GM23338 (cell line): Measurements from ENCODE around the gene PSEN2. TPM values are rescaled to one million over a fixed set of nuclear protein-coding genes. Genes with fewer than 3 reads are reported as not detected.

ENCODE experiments used
- ATAC-seq: fragments of 200-7000 bp; cut with Tn5 transposase; 3 replicates; pipeline ENCODE4 v1.9.1; 2020
- DNase-seq: peaks from one replicate; pipeline ENCODE4 v3.0.0-alpha.2; 2015; ENCODE audit warnings: low spot score
- H2AFZ ChIP-seq: fragments of 200-600 bp; sonication (generic); 2 replicates; pipeline ENCODE4 v1.8.0; 2016; ENCODE audit warnings: antibody characterized with exemption, mild to moderate bottlenecking, moderate library complexity
- H3F3A ChIP-seq: fragments of 200-600 bp; sonication (generic); replicated peaks from 2 replicates; pipeline ENCODE4 v1.8.0; 2017; ENCODE audit warnings: antibody characterized with exemption, mixed run types, low read depth
- H3K27ac ChIP-seq: fragments of 200-600 bp; sonication (generic); 2 replicates; pipeline ENCODE4 v1.6.1; 2016; ENCODE audit warnings: low read depth
- H3K27me3 ChIP-seq: fragments of 200-600 bp; sonication (generic); 2 replicates; pipeline ENCODE4 v1.8.0; 2016; ENCODE audit warnings: mild to moderate bottlenecking, mixed run types, moderate library complexity; ENCODE audit not compliant: insufficient read depth
- H3K36me3 ChIP-seq: fragments of 200-600 bp; sonication (generic); 2 replicates; pipeline ENCODE4 v1.8.0; 2016; ENCODE audit warnings: mild to moderate bottlenecking; ENCODE audit not compliant: insufficient read depth
- H3K4me1 ChIP-seq: fragments of 200-600 bp; sonication (generic); 2 replicates; pipeline ENCODE4 v1.8.0; 2016; ENCODE audit warnings: mild to moderate bottlenecking, moderate library complexity; ENCODE audit not compliant: insufficient read depth
- H3K4me2 ChIP-seq: fragments of 200-600 bp; sonication (generic); 2 replicates; pipeline ENCODE4 v1.7.1; 2017; ENCODE audit warnings: mixed run types
- H3K4me3 ChIP-seq: fragments of 200-600 bp; sonication (generic); 2 replicates; pipeline ENCODE4 v1.6.1; 2016; ENCODE audit warnings: mixed run types
- H3K79me2 ChIP-seq: fragments of 200-600 bp; sonication (generic); replicated peaks from 2 replicates; pipeline ENCODE4 v1.8.0; 2017; ENCODE audit warnings: mild to moderate bottlenecking; ENCODE audit not compliant: insufficient read depth
- H3K9me2 ChIP-seq: fragments of 200-600 bp; sonication (generic); 2 replicates; pipeline ENCODE4 v1.8.0; 2017; ENCODE audit not compliant: insufficient read depth
- H4K20me1 ChIP-seq: fragments of 200-600 bp; sonication (generic); replicated peaks from 2 replicates; pipeline ENCODE4 v1.8.0; 2017; ENCODE audit warnings: mild to moderate bottlenecking; ENCODE audit not compliant: insufficient read depth
- H3K27ac Mint-ChIP-seq: 2 replicates; pipeline ENCODE4 v1.8.0; 2020; ENCODE audit warnings: inconsistent platforms, mild to moderate bottlenecking, moderate library complexity, mixed read lengths
- H3K27me3 Mint-ChIP-seq: 3 replicates; pipeline ENCODE4 v1.8.0; 2022; ENCODE audit warnings: low read depth, mild to moderate bottlenecking, moderate library complexity, mixed read lengths, inconsistent platforms; ENCODE audit not compliant: insufficient read depth, poor library complexity
- H3K36me3 Mint-ChIP-seq: 3 replicates; pipeline ENCODE4 v1.8.0; 2021; ENCODE audit warnings: low read depth, mild to moderate bottlenecking, inconsistent platforms, moderate library complexity, mixed read lengths
- H3K4me1 Mint-ChIP-seq: 3 replicates; pipeline ENCODE4 v1.8.0; 2020; ENCODE audit warnings: mild to moderate bottlenecking, inconsistent platforms, mixed read lengths
- H3K4me3 Mint-ChIP-seq: 3 replicates; pipeline ENCODE4 v1.8.0; 2021; ENCODE audit warnings: moderate library complexity, mild to moderate bottlenecking, inconsistent platforms, mixed read lengths
- H3K9me3 Mint-ChIP-seq: 3 replicates; pipeline ENCODE4 v1.8.0; 2020; ENCODE audit warnings: moderate library complexity, mild to moderate bottlenecking, inconsistent platforms, mixed read lengths
- CREB1 ChIP-seq: fragments of 250-450 bp; sonication (Bioruptor Pico); IDR thresholded peaks from 2 replicates; pipeline ENCODE4 v1.5.0; 2020; ENCODE audit warnings: low read depth, mild to moderate bottlenecking, moderate library complexity
- EZH2 ChIP-seq: fragments of 200-600 bp; sonication (generic); IDR thresholded peaks from one replicate; pipeline ENCODE4 v1.8.0; 2017; ENCODE audit warnings: antibody characterized with exemption, mild to moderate bottlenecking, low read depth; ENCODE audit not compliant: unreplicated experiment
- REST ChIP-seq: IDR thresholded peaks from one replicate; pipeline ENCODE4 v1.6.1; 2018; ENCODE audit warnings: antibody characterized with exemption; ENCODE audit not compliant: unreplicated experiment
- ZNF331 ChIP-seq: fragments of 250-450 bp; sonication (Bioruptor Pico); IDR thresholded peaks from 2 replicates; pipeline ENCODE4 v1.5.0; 2020; ENCODE audit warnings: low read depth, mild to moderate bottlenecking, moderate library complexity
- ZNF462 ChIP-seq: fragments of 250-450 bp; sonication (Bioruptor Pico); IDR thresholded peaks from 2 replicates; pipeline ENCODE4 v1.5.0; 2020; ENCODE audit warnings: mild to moderate bottlenecking, moderate library complexity
- polyA plus RNA-seq: library from polyadenylated mRNA; unstranded; fragments of >200 nt; fragmentation: Nextera tagmentation; extraction: Ambion mirVana; gene quantifications from 2 replicates; pipeline ENCODE4 v1.2.1, GENCODE V29; 2016
- total RNA-seq: library from RNA; depleted of rRNA; stranded (reverse); fragments of >200 nt; shearing (Covaris generic); gene quantifications from 2 replicates; pipeline ENCODE4 v1.2.3, GENCODE V29; 2014
- TF ChIP-seq, protein P1 (sequence below), 2 experiments: fragments of 200-600 bp in 1 of 2; sonication (generic) in 1 of 2; conservative IDR thresholded peaks; 2 replicates each; pipeline versions ENCODE4 v1.5.1 to v1.6.1; 2016 to 2017; ENCODE audit warnings: antibody characterized with exemption in 2 of 2, low read depth in 2 of 2, mild to moderate bottlenecking in 2 of 2, moderate library complexity in 1 of 2

Gene PSEN2
- total and polyA plus RNA-seq, 2 experiments from 2014 or later: 10.0 to 22.1 TPM

DNA sequence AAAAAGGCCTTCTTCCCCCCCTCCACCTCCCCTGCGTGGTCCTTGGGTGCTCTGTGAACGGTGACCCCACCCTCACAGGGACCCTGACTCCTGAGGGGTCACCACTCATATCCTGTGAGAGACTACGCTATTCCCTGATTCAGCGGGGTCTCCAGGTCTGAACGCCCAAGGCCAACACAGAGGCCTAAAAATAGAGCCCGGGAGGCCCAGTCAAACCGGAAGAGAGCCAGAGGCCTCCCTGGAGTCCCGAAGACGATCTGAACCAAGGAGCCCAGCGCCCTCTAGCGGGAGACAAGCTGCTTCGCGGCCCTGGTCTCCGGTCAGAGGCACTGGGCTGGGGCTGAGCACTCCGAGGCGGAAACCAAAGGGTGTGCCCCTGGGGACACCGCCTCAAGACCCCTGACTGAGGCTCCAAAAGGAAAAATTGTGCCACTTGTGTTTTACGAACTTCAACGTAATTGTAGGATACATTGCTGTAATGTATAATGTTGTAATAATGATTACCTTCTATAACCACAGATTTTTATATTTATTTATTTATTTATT is 42.4 kb upstream of the PSEN2 start:
- DNase-seq (peak; percentile 97), ATAC-seq (peak; percentile 99)
- H3K9me2 ChIP-seq: no peaks in the 10 kb centered on the region
- Mint-ChIP-seq H3K27ac (no peak overlapping the region), H3K4me1 (peaks cover 11% of the 10 kb centered on the region), H3K4me3 (no peak overlapping the region), H3K27me3 (peaks cover 8% of the 10 kb centered on the region), H3K36me3 (no peaks in the 10 kb centered on the region), H3K9me3 (no peaks in the 10 kb centered on the region)
- no peak overlapping the region for H3K27ac ChIP-seq
- H3K79me2 ChIP-seq: no peaks in the 10 kb centered on the region
- H3K36me3 ChIP-seq: no peaks in the 10 kb centered on the region
- H4K20me1 ChIP-seq: no peaks in the 10 kb centered on the region
- no peak overlapping the region for H3K4me3 ChIP-seq
- peak overlapping the region; percentile 92 for H2AFZ ChIP-seq
- H3F3A ChIP-seq: no peaks in the 10 kb centered on the region
- peaks cover 11% of the 10 kb centered on the region for H3K4me1 ChIP-seq
- peak overlapping the region; percentile 48; the same call in 1 of the 2 replicates for H3K4me2 ChIP-seq
- no peaks in the 10 kb centered on the region for H3K27me3 ChIP-seq
- no peak for TF ChIP-seq ZNF331 (CRISPR knock-in tag)
- TF ChIP-seq, protein P1, sequence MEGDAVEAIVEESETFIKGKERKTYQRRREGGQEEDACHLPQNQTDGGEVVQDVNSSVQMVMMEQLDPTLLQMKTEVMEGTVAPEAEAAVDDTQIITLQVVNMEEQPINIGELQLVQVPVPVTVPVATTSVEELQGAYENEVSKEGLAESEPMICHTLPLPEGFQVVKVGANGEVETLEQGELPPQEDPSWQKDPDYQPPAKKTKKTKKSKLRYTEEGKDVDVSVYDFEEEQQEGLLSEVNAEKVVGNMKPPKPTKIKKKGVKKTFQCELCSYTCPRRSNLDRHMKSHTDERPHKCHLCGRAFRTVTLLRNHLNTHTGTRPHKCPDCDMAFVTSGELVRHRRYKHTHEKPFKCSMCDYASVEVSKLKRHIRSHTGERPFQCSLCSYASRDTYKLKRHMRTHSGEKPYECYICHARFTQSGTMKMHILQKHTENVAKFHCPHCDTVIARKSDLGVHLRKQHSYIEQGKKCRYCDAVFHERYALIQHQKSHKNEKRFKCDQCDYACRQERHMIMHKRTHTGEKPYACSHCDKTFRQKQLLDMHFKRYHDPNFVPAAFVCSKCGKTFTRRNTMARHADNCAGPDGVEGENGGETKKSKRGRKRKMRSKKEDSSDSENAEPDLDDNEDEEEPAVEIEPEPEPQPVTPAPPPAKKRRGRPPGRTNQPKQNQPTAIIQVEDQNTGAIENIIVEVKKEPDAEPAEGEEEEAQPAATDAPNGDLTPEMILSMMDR (conservative IDR thresholded peaks at IDR 0.05; ENCODE audit: low read depth in 2 of 2): peak; percentile 89 to 97

DNA sequence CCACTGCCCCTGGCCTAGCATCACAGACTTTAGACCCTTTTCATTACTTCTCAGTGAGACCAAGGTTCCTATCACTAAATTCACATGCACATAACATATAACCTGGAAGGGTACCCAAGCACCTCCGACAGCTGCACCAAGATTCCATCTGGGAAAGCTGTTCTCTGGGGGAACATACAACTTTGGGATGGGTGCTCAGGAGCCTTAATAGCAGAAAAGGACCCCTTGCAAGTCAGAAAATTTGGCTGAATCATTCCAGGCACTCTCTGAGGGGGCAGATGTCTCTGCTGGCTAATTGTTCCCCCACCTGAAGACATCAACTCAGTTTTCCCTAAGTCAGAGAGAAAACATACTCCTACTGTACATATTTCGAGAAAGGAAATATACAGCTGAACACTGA is 41.3 kb upstream of the PSEN2 start:
- no peaks in the 10 kb centered on the region for H3K36me3 Mint-ChIP-seq
- Histone ChIP-seq H4K20me1 (no peaks in the 10 kb centered on the region), H3K4me2 (no peak overlapping the region), H3K27ac (no peak overlapping the region), H3K27me3 (no peaks in the 10 kb centered on the region), H3K79me2 (no peaks in the 10 kb centered on the region), H3K4me1 (peaks cover 11% of the 10 kb centered on the region), H3K36me3 (no peaks in the 10 kb centered on the region), H2AFZ (no peak overlapping the region), H3K4me3 (no peak overlapping the region), H3K9me2 (no peaks in the 10 kb centered on the region), H3F3A (no peaks in the 10 kb centered on the region)
- H3K27ac Mint-ChIP-seq: no peak overlapping the region
- peaks cover 8% of the 10 kb centered on the region for H3K27me3 Mint-ChIP-seq
- no peak for DNase-seq
- H3K4me1 Mint-ChIP-seq: peaks cover 11% of the 10 kb centered on the region
- ATAC-seq: no peak
- H3K4me3 Mint-ChIP-seq: no peak overlapping the region
- H3K9me3 Mint-ChIP-seq: no peaks in the 10 kb centered on the region
- TF ChIP-seq ZNF462 (CRISPR knock-in tag) (no peak), REST (no peak), CREB1 (CRISPR knock-in tag) (no peak), EZH2 (no peak)
- TF ChIP-seq, protein P1 (conservative IDR thresholded peaks at IDR 0.05; ENCODE audit: low read depth in 2 of 2): no peak
